GM12878 (cell line): ENCODE results near the gene MPEG1. TPM values are rescaled to one million over a fixed set of nuclear protein-coding genes. Genes with fewer than 3 reads are reported as not detected.

ENCODE experiments used
- CEBPB ChIP-seq, 2 experiments: fragments of 150-350 bp in 1 of 2; IDR thresholded peaks; 2 replicates each; pipeline ENCODE4 v1.6.1; 2012 to 2014; ENCODE audit warnings: low read depth in 2 of 2, low read length in 2 of 2, borderline replicate concordance in 1 of 2, inconsistent platforms in 1 of 2
- CHD4 ChIP-seq: fragments of 200-600 bp; sonication (generic); IDR thresholded peaks from 2 replicates; pipeline ENCODE4 v1.6.1; 2016; ENCODE audit warnings: mild to moderate bottlenecking
- EED ChIP-seq: sonication (generic); IDR thresholded peaks from 2 replicates; pipeline ENCODE4 v1.6.1; 2016; ENCODE audit warnings: antibody characterized with exemption, low read depth
- HDGF ChIP-seq: fragments of 450-650 bp; IDR thresholded peaks from 2 replicates; pipeline ENCODE4 v1.6.1; 2016; ENCODE audit warnings: antibody characterized with exemption
- IRF5 ChIP-seq: fragments of 450-650 bp; IDR thresholded peaks from 2 replicates; pipeline ENCODE4 v1.6.1; 2017; ENCODE audit warnings: borderline replicate concordance
- JUNB ChIP-seq: IDR thresholded peaks from 2 replicates; pipeline ENCODE4 v1.6.1; 2016; ENCODE audit warnings: antibody characterized with exemption, mild to moderate bottlenecking
- KDM1A ChIP-seq: fragments of 200-600 bp; sonication (generic); IDR thresholded peaks from 2 replicates; pipeline ENCODE4 v1.6.1; 2016; ENCODE audit warnings: borderline replicate concordance
- MEF2B ChIP-seq: fragments of 450-650 bp; IDR thresholded peaks from 2 replicates; pipeline ENCODE4 v1.6.1; 2018; ENCODE audit warnings: mild to moderate bottlenecking, moderate library complexity; ENCODE audit not compliant: partially characterized antibody, poor library complexity, severe bottlenecking
- NFIC ChIP-seq: IDR thresholded peaks from 2 replicates; pipeline ENCODE4 v1.6.1; 2012; ENCODE audit warnings: low read depth, mild to moderate bottlenecking, inconsistent platforms, low read length, moderate library complexity
- NR2F1 ChIP-seq: fragments of 450-650 bp; conservative IDR thresholded peaks from 2 replicates; pipeline ENCODE4 v1.6.1; 2017; ENCODE audit warnings: mild to moderate bottlenecking
- POLR2A ChIP-seq: IDR thresholded peaks from 2 replicates; pipeline ENCODE4 v1.6.1; 2011; ENCODE audit warnings: low read depth, mild to moderate bottlenecking, low read length
- POLR2AphosphoS2 ChIP-seq: IDR thresholded peaks from 2 replicates; pipeline ENCODE4 v1.6.1; 2011; ENCODE audit warnings: low read depth, mild to moderate bottlenecking, low read length, improper control_type of control experiment, moderate library complexity
- SIX5 ChIP-seq: IDR thresholded peaks from 2 replicates; pipeline ENCODE4 v1.6.1; 2011; ENCODE audit warnings: mild to moderate bottlenecking, low read depth, low read length, moderate library complexity; ENCODE audit not compliant: severe bottlenecking
- SPI1 ChIP-seq: IDR thresholded peaks from 2 replicates; pipeline ENCODE4 v1.6.1; 2011; ENCODE audit warnings: low read depth, mild to moderate bottlenecking, low read length, moderate library complexity, borderline replicate concordance; ENCODE audit not compliant: insufficient read depth
- SRF ChIP-seq, 2 experiments: IDR thresholded peaks; 2 replicates each; pipeline ENCODE4 v1.6.1; 2011; ENCODE audit warnings: low read depth in 2 of 2, low read length in 2 of 2, mild to moderate bottlenecking in 1 of 2, moderate library complexity in 1 of 2
- SUZ12 ChIP-seq: fragments of 200-600 bp; sonication (generic); IDR thresholded peaks from one replicate; pipeline ENCODE4 v1.6.1; 2018; ENCODE audit warnings: antibody characterized with exemption, mild to moderate bottlenecking; ENCODE audit not compliant: unreplicated experiment
- ZNF384 ChIP-seq: IDR thresholded peaks from 2 replicates; pipeline ENCODE4 v1.6.1; 2012; ENCODE audit warnings: low read depth, mild to moderate bottlenecking, low read length, improper control_type of control experiment, borderline replicate concordance
- polyA plus RNA-seq, 11 experiments: library from polyadenylated mRNA; depleted of rRNA in 4 of 11; unstranded in 6 of 11; stranded (reverse) in 5 of 11; fragments of >200 nt; fragmentation: Nextera tagmentation in 4 of 11; fragmentation: Illumina TruSeq in 1 of 11; extraction: Ambion mirVana in 4 of 11; extraction: Trizol in 1 of 11; gene quantifications; 1 replicate in 1 of 11; 2 replicates in 10 of 11; pipeline versions ENCODE4 v1.2.1 to v1.2.3, GENCODE V29; 2011 to 2016; ENCODE audit warnings: inconsistent platforms in 2 of 11, missing spikeins in 2 of 11, low read depth in 1 of 11
- total RNA-seq, 4 experiments: library from RNA; depleted of rRNA in 3 of 4; stranded (reverse); fragments of >200 nt in 3 of 4; fragmentation: Illumina TruSeq in 1 of 4; extraction: Trizol in 1 of 4; gene quantifications; 2 replicates each; pipeline versions ENCODE4 v1.2.1 to v1.2.3, GENCODE V29; 2013 to 2021
- TF ChIP-seq, protein P1 (sequence below): fragments of 450-650 bp; IDR thresholded peaks from 2 replicates; pipeline ENCODE4 v1.6.1; 2017; ENCODE audit warnings: mild to moderate bottlenecking
- TF ChIP-seq, protein P2 (sequence below): IDR thresholded peaks from 2 replicates; pipeline ENCODE4 v1.6.1; 2012; ENCODE audit warnings: improper control_type of control experiment, low read depth, low read length; ENCODE audit not compliant: insufficient replicate concordance
- TF ChIP-seq, protein P3 (sequence below): IDR thresholded peaks from 2 replicates; pipeline ENCODE4 v1.6.1; 2011; ENCODE audit warnings: borderline replicate concordance, low read depth, mild to moderate bottlenecking, moderate library complexity, low read length; ENCODE audit not compliant: insufficient read depth, poor library complexity, severe bottlenecking

Gene MPEG1
- total and polyA plus RNA-seq, 10 of the 15 experiments (the other 5 are each of a cell fraction or from before 2014, with no cell fraction given), result 1.3 to 15.6 (median 11.7) TPM; not detected in 1

- TF ChIP-seq, protein P1, sequence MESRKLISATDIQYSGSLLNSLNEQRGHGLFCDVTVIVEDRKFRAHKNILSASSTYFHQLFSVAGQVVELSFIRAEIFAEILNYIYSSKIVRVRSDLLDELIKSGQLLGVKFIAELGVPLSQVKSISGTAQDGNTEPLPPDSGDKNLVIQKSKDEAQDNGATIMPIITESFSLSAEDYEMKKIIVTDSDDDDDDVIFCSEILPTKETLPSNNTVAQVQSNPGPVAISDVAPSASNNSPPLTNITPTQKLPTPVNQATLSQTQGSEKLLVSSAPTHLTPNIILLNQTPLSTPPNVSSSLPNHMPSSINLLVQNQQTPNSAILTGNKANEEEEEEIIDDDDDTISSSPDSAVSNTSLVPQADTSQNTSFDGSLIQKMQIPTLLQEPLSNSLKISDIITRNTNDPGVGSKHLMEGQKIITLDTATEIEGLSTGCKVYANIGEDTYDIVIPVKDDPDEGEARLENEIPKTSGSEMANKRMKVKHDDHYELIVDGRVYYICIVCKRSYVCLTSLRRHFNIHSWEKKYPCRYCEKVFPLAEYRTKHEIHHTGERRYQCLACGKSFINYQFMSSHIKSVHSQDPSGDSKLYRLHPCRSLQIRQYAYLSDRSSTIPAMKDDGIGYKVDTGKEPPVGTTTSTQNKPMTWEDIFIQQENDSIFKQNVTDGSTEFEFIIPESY, result no peak
- peak; percentile 89 for TF ChIP-seq MEF2B
- TF ChIP-seq JUNB, result 0 out of 2 replicates have a peak, but pooled peaks have one; percentile 18
- TF ChIP-seq POLR2AphosphoS2, result no peak
- no peak for TF ChIP-seq HDGF
- TF ChIP-seq SRF (IDR thresholded peaks at IDR 0.05; ENCODE audit: low read depth in 2 of 2, low read length in 2 of 2), result no peak
- TF ChIP-seq KDM1A, result no peak
- TF ChIP-seq, protein P2, sequence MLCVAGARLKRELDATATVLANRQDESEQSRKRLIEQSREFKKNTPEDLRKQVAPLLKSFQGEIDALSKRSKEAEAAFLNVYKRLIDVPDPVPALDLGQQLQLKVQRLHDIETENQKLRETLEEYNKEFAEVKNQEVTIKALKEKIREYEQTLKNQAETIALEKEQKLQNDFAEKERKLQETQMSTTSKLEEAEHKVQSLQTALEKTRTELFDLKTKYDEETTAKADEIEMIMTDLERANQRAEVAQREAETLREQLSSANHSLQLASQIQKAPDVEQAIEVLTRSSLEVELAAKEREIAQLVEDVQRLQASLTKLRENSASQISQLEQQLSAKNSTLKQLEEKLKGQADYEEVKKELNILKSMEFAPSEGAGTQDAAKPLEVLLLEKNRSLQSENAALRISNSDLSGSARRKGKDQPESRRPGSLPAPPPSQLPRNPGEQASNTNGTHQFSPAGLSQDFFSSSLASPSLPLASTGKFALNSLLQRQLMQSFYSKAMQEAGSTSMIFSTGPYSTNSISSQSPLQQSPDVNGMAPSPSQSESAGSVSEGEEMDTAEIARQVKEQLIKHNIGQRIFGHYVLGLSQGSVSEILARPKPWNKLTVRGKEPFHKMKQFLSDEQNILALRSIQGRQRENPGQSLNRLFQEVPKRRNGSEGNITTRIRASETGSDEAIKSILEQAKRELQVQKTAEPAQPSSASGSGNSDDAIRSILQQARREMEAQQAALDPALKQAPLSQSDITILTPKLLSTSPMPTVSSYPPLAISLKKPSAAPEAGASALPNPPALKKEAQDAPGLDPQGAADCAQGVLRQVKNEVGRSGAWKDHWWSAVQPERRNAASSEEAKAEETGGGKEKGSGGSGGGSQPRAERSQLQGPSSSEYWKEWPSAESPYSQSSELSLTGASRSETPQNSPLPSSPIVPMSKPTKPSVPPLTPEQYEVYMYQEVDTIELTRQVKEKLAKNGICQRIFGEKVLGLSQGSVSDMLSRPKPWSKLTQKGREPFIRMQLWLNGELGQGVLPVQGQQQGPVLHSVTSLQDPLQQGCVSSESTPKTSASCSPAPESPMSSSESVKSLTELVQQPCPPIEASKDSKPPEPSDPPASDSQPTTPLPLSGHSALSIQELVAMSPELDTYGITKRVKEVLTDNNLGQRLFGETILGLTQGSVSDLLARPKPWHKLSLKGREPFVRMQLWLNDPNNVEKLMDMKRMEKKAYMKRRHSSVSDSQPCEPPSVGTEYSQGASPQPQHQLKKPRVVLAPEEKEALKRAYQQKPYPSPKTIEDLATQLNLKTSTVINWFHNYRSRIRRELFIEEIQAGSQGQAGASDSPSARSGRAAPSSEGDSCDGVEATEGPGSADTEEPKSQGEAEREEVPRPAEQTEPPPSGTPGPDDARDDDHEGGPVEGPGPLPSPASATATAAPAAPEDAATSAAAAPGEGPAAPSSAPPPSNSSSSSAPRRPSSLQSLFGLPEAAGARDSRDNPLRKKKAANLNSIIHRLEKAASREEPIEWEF, result no peak
- TF ChIP-seq EED, result peak; percentile 61
- TF ChIP-seq CHD4, result no peak
- no peak for TF ChIP-seq ZNF384
- TF ChIP-seq SUZ12, result no peak
- TF ChIP-seq, protein P3, sequence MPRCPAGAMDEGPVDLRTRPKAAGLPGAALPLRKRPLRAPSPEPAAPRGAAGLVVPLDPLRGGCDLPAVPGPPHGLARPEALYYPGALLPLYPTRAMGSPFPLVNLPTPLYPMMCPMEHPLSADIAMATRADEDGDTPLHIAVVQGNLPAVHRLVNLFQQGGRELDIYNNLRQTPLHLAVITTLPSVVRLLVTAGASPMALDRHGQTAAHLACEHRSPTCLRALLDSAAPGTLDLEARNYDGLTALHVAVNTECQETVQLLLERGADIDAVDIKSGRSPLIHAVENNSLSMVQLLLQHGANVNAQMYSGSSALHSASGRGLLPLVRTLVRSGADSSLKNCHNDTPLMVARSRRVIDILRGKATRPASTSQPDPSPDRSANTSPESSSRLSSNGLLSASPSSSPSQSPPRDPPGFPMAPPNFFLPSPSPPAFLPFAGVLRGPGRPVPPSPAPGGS, result no peak
- no peak for TF ChIP-seq CEBPB (IDR thresholded peaks at IDR 0.05; ENCODE audit: borderline replicate concordance in 1 of 2, low read depth in 2 of 2, low read length in 2 of 2)
- peak; percentile 74; the same call in 1 of the 2 replicates for TF ChIP-seq NFIC
- TF ChIP-seq SPI1, result peak; percentile 77
- TF ChIP-seq NR2F1, result no peak
- TF ChIP-seq POLR2A, result 0 out of 2 replicates have a peak, but pooled peaks have one; percentile 21
- TF ChIP-seq SIX5, result no peak
- no peak for TF ChIP-seq IRF5
Observed at GRCh38 chr11:59212744-59213631, at the start of gene MPEG1 (continued).
